Femur (tissue), 1 donor: Measurements from ENCODE around the gene TNFRSF4.
"Not testable (repeated sequence)": the region's sequence is repeated elsewhere in the genome, so short reads cannot be mapped to it uniquely, and the experiment has no call there.

Experiments used
- DNase-seq: peaks from one replicate; pipeline ENCODE4 v3.0.0-alpha.2; 2017

Gene TNFRSF4

DNA sequence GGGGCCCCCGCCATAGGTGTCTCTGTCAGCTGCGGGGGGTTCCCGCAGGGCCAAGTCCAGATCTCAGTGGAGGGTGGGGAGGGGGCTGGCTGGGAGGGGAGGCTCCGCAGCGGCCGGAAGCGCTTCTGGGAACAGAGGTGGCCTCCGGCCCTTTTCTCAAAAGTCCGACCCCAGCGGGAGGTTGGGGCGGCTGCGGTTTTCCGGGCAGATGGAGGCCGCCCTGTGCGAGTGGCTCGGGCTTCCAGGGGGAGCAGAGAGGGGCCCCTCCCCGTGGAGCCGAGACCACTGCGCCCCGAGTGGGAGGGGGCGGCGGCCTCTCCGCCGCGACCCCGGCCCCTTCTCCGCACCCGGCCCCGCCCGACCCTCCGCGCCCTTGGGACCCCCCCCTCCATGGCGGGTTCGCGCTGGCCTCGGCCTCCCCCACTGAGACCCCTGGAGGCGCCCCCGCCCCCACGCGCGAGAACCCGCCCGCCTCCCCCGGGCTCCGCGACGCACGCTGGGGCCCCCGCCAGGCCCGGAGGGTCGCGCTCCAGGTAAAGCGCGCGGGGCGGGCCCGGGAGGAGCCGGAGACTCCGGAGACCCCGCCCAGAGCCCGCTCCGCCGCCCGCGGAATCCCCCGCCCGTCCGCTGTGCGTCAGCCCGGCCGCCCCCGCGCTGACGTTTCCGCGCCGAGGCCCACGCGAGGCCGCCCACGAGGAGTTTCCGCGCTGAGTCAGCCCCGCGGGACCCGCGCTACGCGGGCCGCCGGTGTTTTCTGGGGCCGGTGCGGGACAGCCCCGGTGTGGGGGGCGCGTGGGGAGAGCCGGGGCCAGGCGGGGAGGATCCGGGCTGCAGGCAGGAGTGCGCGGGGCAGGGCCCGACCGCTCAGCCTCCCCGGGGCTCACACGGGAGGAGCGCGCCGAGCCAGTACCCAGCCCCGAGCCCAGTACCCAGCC lies 12.8 kb downstream of the TNFRSF4 start:
- DNase-seq = peak; percentile 69

- DNase-seq = peak; percentile 19
These were observed 13.7 kb downstream of the TNFRSF4 start for GRCh38 chr1:1199961-1200875.

DNA sequence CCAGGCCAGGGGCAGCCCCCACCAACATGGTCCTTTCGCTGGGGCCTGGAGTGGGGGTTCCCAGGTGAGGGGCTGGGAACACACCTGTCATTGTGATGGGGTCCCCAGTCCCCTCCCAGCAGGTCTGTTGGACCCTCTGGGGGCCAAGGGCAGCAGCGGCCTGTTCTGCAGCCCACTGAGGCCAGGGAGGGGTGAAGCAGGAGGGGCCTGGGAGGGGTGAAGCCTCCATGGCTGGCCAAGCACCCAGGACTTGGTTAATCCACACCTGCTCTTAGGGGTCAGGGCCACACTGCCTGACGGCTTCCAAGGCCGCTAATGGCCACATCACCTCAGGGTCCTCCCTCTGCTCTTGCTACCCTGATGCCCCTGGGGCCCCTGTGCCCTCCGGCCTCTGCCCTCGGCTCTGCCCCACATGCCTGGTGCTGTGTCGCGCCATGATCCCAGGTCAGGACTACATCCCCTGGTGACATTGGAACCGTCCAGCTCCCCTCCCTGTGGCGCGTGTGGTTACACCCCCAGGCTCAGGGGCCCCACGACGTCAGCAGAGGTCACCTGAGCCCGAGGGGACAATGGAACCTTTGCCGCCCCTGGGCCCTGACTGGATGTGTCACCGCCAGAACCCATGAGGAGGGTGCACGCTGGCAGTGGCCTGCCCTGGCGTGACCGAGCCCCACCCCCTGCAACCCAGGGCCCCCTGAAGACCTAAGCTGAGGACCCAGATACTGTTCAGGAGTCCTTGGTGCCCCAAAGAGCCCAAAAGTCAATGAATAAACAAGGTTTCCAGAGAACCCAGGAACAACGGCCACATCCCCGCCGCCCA lies 14.6 kb downstream of the TNFRSF4 start:
- peak; percentile 12 for DNase-seq

GRCh38 chr1:1198423-1199140 lies 15.4 kb downstream of the TNFRSF4 start:
- peak; percentile 13 for DNase-seq

GRCh38 chr1:1197551-1198422 lies 16.2 kb downstream of the TNFRSF4 start:
- DNase-seq = peak; percentile 15

- DNase-seq = no peak
These were observed 16.8 kb downstream of the TNFRSF4 start for GRCh38 chr1:1197188-1197500.

DNA sequence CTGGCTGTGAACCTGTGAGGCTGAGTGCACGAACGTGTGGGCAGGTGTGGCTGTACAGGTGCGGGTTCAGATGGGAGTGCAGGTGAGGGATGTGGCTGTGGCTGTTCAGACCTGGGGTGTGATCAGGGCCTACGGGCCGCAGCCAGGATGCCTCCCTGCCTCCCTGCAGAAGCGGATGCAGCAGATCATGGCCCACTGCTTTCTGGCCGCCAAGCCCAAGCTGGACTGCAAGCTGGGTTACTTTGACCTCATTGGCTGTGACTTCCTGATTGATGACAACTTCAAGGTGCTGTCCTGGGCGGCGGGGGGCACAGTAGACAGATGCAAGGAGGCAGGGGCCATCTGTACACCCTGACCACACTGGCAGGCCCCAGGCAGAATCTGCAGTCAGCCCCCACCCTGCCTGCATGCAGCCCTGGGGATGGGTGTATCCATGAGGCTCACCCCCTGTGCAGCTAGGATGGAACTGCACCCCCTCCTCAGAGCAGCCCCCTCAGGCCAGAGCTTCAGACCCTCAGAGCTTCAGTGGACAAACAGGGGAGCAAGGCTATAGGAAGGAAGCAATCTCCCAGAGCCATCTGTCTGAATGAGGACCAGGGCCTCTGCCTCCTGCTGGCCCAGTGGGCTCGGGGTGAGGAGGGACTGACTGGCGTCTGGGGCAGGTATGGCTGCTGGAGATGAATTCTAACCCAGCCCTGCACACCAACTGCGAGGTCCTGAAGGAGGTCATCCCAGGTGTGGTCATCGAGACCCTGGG lies 17.3 kb downstream of the TNFRSF4 start:
- peak; percentile 11 for DNase-seq

GRCh38 chr1:1195726-1196125 lies 18.2 kb downstream of the TNFRSF4 start:
- not testable (repeated sequence) for DNase-seq

DNA sequence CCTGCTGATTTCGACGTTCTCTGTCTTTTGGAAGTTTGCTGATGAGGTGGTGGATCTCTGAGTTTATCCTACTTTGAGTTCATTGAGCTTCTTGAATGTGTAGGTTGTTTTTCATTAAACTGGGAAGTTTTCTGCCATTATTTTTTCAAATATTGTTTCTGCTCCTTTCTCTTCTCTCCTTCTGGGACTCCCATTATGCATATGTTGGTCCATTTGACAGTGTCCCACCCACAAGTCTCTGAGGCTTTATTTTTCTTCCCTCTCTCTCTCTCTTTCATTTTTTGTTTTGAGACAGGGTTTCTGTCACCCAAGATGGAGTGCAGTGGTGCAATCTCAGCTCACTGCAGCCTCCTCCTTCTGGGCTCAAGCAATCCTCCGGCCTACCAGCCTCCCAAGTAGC lies 19.2 kb downstream of the TNFRSF4 start:
- no peak for DNase-seq

DNA sequence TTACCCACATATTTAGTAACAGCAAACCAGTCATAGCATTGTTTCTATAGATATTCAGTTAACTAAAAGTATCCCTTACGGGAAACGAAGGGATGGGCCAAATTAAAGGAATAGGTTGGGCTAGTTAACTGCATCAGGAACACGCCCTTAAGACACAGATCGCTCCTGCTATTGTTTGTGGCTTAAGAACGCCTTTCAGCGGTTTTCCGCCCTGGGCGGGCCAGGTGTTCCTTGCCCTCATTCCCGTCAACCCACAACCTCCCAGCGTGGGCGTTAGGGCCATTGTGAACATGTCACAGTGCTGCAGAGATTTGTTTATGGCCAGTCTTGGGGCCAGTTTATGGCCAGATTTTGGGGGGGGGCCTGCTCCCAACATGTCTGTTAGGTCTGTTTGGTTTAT lies 22.2 kb downstream of the TNFRSF4 start:
- no peak for DNase-seq

DNA sequence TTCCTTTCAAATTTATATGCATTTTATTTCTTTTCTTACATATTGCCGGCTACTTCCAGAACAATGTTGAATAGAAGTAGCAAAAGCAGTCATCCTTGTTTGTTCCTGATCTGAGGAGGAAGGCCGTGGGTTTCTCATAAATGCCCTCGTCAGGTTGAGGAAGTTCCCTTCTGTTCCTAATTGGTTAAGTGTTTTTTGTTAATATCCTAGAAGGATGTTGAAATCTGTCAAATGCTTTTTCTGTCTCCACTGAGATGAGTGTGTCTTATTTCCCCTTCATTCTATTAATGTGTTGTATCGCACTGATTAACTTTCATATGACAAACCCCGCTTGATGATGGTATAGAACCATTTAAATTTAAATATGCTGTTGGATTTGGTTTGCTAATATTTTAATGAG lies 24.8 kb downstream of the TNFRSF4 start:
- DNase-seq = no peak

DNA sequence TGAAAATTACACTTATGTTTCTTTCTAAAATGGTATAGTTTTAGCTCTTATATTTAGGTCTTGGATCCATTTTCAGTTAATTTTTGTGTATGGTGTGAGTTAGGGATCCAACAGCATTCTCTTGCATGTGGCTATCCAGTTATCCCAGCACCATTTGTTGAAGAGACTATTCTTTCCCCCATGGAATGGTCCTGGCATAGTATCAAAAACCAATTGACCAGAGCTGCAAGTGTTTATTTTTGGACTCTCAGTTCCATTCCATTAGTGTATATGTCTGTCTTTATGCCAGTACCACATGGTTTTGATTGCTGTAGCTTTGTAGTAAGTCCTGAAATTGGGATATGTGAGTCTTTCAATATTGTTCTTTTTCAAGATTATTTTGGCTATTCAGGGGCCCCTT lies 26.0 kb downstream of the TNFRSF4 start:
- no peak for DNase-seq

GRCh38 chr1:1185101-1185765 lies 28.7 kb downstream of the TNFRSF4 start:
- DNase-seq = peak; percentile 36

DNA sequence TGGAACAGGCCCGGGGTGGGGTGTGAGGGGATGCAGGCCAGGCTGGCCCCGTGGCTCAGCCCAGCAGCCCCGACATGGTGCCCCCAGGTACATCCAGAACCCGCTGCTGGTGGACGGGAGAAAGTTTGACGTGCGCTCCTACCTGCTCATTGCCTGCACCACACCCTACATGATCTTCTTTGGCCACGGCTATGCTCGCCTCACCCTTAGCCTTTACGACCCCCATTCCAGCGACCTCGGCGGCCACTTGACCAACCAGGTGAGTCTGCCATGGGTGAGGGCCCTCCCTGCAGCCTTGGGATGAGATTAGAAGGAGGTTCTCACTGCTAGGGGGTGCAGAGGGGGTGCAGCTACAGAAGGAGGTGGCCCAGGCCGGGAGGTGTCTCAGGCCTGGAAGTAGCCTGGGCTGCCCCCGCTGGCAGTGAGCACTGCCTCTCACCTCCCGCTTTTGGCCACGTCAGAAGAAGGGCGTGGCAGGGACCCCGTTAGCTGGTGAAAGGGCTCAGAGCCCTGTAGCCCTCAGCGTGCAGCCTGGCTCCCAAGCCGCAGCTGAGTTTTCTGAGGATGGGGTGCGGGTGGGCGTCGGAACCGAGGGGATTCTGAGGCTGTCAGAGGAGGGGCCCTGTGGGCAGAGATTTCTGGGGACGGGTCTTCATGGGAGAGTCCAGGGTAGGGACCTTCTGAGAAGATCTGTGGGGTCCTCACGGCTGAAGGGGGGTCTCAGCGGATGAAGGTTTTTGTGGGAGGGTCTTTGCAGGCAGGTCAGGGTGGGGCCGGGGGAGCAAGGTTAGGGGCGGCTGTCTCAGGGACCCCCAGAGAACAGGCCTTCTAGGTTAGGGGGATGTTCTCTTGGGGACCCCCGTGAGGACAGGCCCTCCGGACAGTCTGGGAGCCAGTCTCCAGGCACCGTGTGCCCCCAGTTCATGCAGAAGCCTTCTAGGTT lies 29.8 kb downstream of the TNFRSF4 start:
- DNase-seq = peak; percentile 12

- DNase-seq = no peak
These were observed 30.7 kb downstream of the TNFRSF4 start for GRCh38 chr1:1183221-1183747.

DNA sequence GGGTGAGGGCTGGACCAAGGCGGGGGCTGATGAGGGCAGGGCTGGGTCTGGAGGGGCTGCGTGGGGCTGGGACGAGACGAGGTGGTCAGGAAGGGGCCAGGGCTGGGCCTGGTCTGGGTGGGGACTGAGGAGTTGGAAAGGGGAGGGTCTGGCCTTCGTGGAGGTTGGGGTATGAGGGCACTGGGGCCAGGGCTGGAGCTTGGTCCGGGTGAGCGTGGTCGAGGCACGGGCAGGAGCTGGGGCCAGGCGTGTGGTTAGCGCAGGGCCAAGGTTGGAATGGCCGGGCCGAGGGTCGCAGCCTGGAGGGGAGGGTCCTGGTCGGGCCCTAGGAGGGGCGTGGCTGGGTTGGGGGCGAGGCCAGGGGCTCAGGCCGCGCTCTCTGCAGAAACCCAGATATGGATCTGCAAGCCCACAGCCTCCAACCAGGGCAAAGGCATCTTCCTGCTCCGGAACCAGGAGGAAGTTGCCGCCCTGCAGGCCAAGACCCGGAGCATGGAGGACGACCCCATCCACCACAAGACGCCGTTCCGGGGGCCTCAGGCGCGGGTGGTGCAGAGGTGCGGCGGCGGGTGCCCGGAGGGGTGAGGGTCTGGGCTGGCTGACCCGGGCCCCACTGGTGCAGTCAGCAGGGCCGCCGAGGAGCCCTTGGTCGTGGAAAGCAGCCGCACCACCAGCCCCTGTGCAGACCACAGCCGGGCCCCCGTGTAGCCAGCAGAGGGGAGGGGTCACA lies 31.3 kb downstream of the TNFRSF4 start:
- no peak for DNase-seq

- peak; percentile 18 for DNase-seq
These were observed 32.0 kb downstream of the TNFRSF4 start for GRCh38 chr1:1181938-1182410.
